Neuron (in vitro differentiated cells): ENCODE data around the gene IPP.
"Not testable (repeated sequence)": the region's sequence is repeated elsewhere in the genome, so short reads cannot be mapped to it uniquely, and the experiment has no call there.

Experiments
- H2AFZ ChIP-seq: one replicate; pipeline ENCODE4 v1.6.1; 2013; ENCODE audit warnings: low read depth, mild to moderate bottlenecking, inconsistent platforms, low read length, moderate library complexity
- H3K27me3 ChIP-seq: one replicate; pipeline ENCODE4 v1.6.1; 2013; ENCODE audit warnings: low read length; ENCODE audit not compliant: insufficient read depth
- H3K36me3 ChIP-seq: one replicate; pipeline ENCODE4 v1.6.1; 2013; ENCODE audit warnings: low read length; ENCODE audit not compliant: insufficient read depth
- H3K4me1 ChIP-seq: one replicate; pipeline ENCODE4 v1.6.1; 2013; ENCODE audit warnings: low read length; ENCODE audit not compliant: insufficient read depth
- H3K4me3 ChIP-seq: 2 replicates; pipeline ENCODE4 v1.5.1; 2013; ENCODE audit warnings: mild to moderate bottlenecking, low read length, moderate library complexity
- H3K9me3 ChIP-seq: one replicate; pipeline ENCODE4 v1.6.1; 2013; ENCODE audit warnings: low read length

The IPP gene

DNA sequence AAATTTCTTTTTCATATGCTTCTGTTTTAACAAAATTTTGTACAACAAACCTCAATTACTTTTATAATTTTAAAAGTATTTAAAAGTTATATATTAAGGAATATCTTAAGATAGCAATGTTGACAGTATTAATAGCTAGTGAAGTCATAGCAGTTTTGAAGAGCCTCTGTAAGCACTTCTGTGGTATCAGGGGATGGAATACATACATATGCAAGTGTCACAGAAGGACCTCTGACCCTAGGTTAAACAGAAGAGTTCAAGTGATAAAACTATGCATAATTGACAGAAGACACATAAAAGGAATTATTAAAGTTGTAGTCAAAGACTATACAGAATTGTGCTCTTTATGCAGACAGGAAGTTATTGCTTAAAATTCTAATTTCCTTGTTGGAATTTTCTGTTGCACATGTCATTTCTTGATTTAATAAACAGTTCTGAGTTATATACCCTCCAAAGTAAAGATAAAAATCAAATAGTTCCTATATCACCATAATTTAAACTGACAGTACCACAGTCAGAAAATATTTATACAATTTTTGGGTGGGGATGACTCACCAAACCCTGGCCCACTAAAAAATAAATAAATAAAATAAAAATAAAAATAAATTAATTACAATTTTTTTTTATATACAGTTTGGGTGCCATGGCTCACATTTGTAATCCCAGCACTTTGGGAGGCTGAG, 27.1 kb downstream of the IPP start:
- H3K4me3 ChIP-seq: no peak overlapping the region
- no peaks in the 10 kb centered on the region for H3K9me3 ChIP-seq
- H3K4me1 ChIP-seq: no peaks in the 10 kb centered on the region
- H2AFZ ChIP-seq: no peak overlapping the region
- H3K36me3 ChIP-seq: peaks cover 9% of the 10 kb centered on the region
- H3K27me3 ChIP-seq: no peaks in the 10 kb centered on the region

- no peaks in the 10 kb centered on the region for H3K27me3 ChIP-seq
- H3K9me3 ChIP-seq: no peaks in the 10 kb centered on the region
- H3K4me1 ChIP-seq: no peaks in the 10 kb centered on the region
- H3K4me3 ChIP-seq: no peak overlapping the region
- peaks cover 9% of the 10 kb centered on the region for H3K36me3 ChIP-seq
- no peak overlapping the region for H2AFZ ChIP-seq
Measured at GRCh38 chr1:45722809-45723208, 27.6 kb downstream of the IPP start.

DNA sequence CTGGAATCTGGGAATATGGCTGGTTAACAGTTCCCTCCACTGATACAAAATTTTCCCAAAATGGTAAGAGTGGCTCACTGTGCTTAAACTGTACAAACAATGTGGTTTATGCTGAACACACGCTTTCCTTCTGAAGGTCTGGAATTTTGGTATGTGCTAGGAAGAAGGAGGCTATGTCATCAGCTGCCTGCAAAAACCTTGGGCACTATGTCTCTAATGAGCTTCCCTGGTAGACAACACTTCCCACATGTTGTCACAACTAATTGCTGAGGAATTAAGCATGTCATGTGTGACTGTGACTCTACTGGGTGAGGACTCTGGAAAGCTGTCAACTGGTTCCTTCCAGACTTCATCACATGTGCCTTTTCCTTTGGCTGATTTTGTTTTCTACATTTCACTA, 29.2 kb downstream of the IPP start:
- H3K9me3 ChIP-seq: no peaks in the 10 kb centered on the region
- no peak overlapping the region for H3K4me3 ChIP-seq

GRCh38 chr1:45718289-45718688, 32.2 kb downstream of the IPP start:
- H3K9me3 ChIP-seq: no peaks in the 10 kb centered on the region
- H3K4me1 ChIP-seq: no peaks in the 10 kb centered on the region
- H2AFZ ChIP-seq: no peak overlapping the region
- no peaks in the 10 kb centered on the region for H3K27me3 ChIP-seq
- peaks cover 12% of the 10 kb centered on the region for H3K36me3 ChIP-seq
- H3K4me3 ChIP-seq: no peak overlapping the region

More for the DNA sequence above, 29.2 kb downstream of the IPP start:
- H2AFZ ChIP-seq: no peak overlapping the region
- H3K36me3 ChIP-seq: peaks cover 3% of the 10 kb centered on the region
- no peaks in the 10 kb centered on the region for H3K4me1 ChIP-seq
- H3K27me3 ChIP-seq: no peaks in the 10 kb centered on the region

GRCh38 chr1:45717386-45717785, 33.1 kb downstream of the IPP start:
- not testable (repeated sequence) for H3K27me3 ChIP-seq, H3K4me1 ChIP-seq, H3K4me3 ChIP-seq, H2AFZ ChIP-seq, H3K9me3 ChIP-seq
- H3K36me3 ChIP-seq: peaks cover 12% of the 10 kb centered on the region

- H3K4me1 ChIP-seq: no peaks in the 10 kb centered on the region
Measured at GRCh38 chr1:45716700-45717099, 33.8 kb downstream of the IPP start.

GRCh38 chr1:45713711-45714110, 36.7 kb downstream of the IPP start:
- Histone ChIP-seq H3K4me3 (no peak overlapping the region), H3K4me1 (no peaks in the 10 kb centered on the region), H2AFZ (no peak overlapping the region), H3K36me3 (peaks cover 22% of the 10 kb centered on the region), H3K27me3 (no peaks in the 10 kb centered on the region), H3K9me3 (no peaks in the 10 kb centered on the region)

More at GRCh38 chr1:45716700-45717099, 33.8 kb downstream of the IPP start:
- Histone ChIP-seq H3K4me3 (no peak overlapping the region), H3K36me3 (peaks cover 18% of the 10 kb centered on the region), H3K9me3 (no peaks in the 10 kb centered on the region), H3K27me3 (no peaks in the 10 kb centered on the region), H2AFZ (no peak overlapping the region)

DNA sequence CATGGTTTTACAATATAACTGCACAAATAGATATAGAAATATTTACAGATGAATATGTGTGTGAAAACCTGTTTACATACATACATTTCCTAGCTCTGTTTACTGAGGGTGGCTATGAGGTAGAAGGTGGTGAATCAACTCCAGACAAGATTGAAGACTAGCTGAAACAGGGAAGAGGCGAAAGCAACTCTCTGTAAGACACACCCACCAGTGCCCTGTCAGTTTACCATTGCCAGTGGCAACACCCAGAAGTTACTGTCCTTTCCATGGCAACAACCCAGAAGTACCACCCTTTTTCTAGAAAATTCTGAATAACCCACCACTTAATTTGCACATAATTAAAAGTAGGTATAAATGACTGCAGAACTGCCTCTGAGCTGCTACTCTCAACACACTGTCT, 45.8 kb downstream of the IPP start:
- H3K9me3 ChIP-seq: peaks cover 6% of the 10 kb centered on the region
- H2AFZ ChIP-seq: no peak overlapping the region
- peaks cover 8% of the 10 kb centered on the region for H3K36me3 ChIP-seq
- no peak overlapping the region for H3K4me3 ChIP-seq
- H3K4me1 ChIP-seq: no peaks in the 10 kb centered on the region
- no peaks in the 10 kb centered on the region for H3K27me3 ChIP-seq

DNA sequence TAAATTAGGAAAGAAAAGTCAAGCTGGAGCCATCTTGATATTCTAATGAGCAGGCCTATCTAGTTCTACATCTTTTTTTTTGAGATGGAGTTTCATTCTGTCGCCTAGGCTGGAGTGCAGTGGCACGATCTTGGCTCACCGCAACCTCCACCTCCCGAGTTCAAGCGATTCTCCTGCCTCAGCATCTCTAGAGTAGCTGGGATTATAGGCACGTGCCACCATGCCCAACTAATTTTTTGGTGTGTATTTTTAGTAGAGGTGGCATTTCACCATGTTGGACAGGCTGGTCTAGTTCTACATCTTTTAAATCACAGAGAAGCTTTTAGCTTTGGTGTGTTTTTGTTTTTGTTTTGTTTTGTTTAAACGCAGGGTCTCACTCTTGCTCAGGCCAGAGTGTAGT, 55.6 kb downstream of the IPP start:
- H3K4me3 ChIP-seq: no peak overlapping the region
- H3K9me3 ChIP-seq: no peaks in the 10 kb centered on the region
- peaks cover 41% of the 10 kb centered on the region for H3K36me3 ChIP-seq
- H2AFZ ChIP-seq: no peak overlapping the region
- H3K4me1 ChIP-seq: no peaks in the 10 kb centered on the region
- no peaks in the 10 kb centered on the region for H3K27me3 ChIP-seq

- H3K9me3 ChIP-seq, H3K27me3 ChIP-seq, H3K4me3 ChIP-seq, H2AFZ ChIP-seq, H3K4me1 ChIP-seq: not testable (repeated sequence)
- H3K36me3 ChIP-seq: peaks cover 40% of the 10 kb centered on the region
Measured at GRCh38 chr1:45693811-45694210, 56.6 kb downstream of the IPP start.

DNA sequence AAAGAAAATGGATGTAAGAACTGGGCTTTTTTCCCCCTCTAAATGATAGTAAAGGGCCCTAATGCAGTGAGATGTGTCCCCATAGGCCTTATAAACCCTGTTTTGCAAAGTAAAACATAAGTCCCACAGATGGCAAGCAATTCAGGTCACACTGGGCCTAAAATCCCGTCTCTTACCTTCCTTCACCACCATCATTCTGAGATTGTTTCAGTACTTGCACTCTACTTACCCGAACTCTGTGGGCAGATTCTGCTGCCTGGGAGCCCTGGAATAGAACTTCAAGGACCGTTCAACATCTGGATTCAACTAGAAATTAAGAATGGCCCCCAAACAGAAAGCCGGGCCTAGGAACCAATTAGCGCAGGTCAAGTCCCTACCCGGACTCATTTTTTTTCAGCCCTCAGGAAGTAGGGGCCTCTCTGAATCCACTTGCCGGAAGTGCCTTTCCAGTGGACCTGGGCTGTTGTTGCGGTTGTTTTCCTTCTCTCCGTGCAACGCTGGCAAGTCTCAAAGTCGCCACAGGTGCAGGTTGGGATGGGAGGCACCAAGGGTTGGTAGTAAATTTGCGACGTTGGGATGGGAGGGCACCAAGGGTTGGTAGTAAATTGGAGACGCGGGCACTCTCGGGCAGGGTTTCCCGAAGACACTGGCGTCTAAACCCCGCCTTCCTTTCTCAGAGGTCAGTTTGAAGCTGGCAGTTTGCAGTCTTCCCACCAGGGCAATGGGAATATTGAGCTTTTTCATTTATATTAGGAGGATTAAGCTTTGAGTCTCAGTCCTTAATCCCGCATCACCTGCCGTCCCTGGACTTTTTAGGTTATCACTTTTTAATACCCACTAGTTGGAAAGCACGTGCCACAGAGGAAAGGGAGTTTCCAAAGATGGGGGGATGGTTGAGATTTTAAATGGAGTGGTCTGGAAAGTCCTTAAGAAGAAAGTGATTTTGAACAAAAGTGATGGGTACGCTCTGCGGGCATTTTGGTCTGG, 62.4 kb downstream of the IPP start, which contains the start of gene TMEM69:
TMEM69 (plus strand) TSS at position 428 of the 987 bp plus-strand sequence. CDS start 2,888 bp downstream, outside the sequence.
- Histone ChIP-seq H3K4me1 (peaks cover 12% of the 10 kb centered on the region), H2AFZ (peak within 1 kb of the TSS; percentile 56), H3K9me3 (no peaks in the 10 kb centered on the region), H3K36me3 (peaks cover 18% of the 10 kb centered on the region), H3K27me3 (no peaks in the 10 kb centered on the region), H3K4me3 (peak within 1 kb of the TSS; percentile 92)

DNA sequence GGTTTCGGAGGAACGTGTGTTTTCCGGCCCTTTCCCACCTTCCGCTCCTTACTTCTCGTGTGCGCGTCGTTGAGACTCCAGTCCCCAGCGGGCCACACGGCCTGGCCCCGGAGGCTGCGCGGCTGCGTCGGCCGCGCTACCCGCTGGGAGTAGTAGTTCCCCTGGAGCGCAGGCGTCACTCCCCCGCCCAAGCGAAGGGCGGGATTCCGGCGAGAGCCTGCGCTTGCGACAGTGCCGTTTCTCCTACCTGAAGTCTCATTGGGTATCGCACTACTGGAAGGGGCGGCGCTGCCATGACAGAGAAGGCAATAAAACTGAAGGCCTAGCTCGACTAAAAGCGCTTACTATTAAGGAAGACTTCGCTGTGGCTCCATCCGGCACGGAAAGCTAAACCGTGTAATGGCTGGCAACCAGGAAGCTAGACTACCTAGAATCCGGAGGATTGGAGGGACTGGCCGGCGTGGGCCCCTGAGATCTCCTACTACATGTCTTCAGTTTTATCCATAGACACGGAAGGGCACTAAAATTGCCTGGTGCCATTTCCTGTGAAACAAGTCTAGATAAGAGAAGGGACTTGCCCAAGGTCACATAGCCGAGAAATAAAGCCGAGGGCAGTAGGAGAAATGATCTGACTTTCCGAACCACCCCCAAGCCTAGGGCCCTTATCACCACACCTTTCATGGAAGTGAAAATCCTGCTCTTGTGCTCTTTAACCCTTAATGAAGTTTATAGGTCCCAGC, 63.3 kb downstream of the IPP start:
- peak overlapping the region; percentile 92 for H3K4me3 ChIP-seq
- H2AFZ ChIP-seq: peak overlapping the region; percentile 93
- no peaks in the 10 kb centered on the region for H3K9me3 ChIP-seq
- peaks cover 12% of the 10 kb centered on the region for H3K4me1 ChIP-seq
- H3K27me3 ChIP-seq: no peaks in the 10 kb centered on the region
- H3K36me3 ChIP-seq: peaks cover 12% of the 10 kb centered on the region
